Glomerular visceral epithelial cell (primary cell): Measurements from ENCODE around the gene RALBP1.

Source experiments
- DNase-seq: peaks from one replicate; pipeline ENCODE4 v3.0.0-alpha.2; 2016; ENCODE audit errors: extremely low spot score

RALBP1 gene

DNA sequence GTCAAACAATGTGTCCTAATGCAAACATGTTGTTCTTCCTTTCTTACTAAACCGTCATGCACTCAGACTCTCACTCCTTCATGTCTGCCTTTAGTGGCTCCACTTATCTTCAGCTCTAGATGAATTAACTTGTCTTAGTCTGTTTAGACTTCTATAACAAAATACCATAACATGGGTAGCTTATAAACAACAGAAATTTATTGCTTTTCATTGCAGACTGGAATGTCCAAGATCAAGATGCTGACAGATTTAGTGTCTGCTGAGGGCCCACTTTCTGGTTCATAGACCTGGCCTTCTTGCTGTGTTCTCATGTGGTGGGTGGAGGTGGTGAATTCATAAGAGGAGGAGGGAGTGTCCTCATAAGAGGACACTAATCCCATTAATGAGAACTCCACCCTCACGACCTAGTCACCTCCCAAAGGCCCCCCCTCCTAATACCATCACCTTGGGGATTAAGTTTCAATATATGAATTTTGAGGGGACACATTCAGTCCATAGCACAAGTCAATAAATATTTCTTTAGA is 32.3 kb downstream of the RALBP1 start:
- DNase-seq: no peak

DNA sequence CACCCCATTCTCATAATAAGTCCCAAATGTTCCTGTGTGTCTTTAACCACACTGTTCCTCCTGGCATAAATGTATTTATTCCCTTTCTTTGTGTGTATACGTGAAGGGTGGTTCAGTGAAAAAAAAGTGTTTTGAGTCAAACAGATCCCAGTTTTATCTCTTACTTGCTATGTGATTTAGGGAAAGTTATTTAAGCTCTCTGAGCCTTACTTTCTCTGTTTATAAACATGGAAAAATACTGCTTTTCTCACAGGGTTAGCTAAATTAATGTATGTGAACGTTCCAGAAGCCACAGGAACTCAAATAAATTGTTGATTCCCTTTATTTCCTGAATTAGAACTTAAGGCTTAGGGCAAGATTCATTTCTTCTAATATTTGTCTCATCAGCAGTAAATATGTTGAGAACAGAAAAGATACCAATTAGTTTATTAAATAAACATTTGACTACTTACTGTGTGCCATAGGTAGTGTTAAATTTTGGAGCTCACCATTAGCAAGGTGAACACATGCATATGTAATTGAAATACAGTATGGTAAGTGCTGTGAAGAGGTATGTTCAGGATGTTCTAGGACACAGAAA is 33.2 kb downstream of the RALBP1 start:
- no peak for DNase-seq

DNA sequence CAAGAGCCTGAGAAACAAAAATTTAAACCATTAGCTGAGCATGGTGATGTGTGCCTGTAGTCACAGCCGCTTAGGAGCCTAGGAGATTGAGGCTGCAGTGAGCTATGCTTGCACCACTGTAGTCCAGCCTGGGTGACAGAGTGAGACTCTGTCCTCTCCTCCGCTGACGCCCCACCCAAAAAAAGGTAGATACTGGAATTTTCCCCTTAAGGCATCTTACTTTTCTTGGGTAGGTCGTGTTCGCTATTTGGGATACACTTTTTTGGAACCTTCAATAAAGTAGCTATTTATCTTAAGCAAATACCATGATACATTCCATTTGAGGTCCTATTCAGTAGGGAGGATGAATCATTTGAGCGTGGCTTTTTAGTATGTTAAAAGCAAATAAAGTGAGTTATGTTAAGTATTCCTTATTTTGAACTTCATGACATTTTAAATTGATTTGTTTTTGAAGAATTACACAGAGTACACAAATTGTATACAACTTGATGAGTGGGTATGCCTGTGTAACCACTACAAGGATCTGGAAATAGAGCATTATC is 38.7 kb downstream of the RALBP1 start:
- DNase-seq: no peak

DNA sequence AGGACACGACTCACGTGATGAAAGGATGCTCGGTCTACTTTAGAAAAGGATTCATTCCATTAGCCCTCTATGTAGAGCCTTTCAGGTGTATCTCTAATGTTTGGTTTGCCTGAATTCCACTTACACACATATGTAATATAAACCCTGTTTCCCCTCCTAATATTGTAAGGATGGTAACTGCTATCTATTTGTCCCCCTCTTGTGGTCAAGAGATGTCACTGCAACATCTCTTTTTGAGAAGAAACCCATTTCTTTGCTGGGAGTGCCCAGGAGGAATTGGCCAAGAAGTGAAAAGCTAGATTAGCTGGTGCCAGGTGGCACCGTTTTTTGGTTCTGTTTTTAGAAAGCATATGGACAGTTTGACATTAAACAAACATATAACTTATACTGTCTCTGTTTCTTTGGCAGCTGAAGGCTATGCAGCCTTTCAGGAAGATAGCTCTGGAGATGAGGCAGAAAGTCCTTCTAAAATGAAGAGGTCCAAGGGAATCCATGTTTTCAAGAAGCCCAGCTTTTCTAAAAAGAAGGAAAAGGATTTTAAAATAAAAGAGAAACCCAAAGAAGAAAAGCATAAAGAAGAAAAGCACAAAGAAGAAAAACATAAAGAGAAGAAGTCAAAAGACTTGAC is 41.2 kb downstream of the RALBP1 start:
- DNase-seq: peak; percentile 54

DNA sequence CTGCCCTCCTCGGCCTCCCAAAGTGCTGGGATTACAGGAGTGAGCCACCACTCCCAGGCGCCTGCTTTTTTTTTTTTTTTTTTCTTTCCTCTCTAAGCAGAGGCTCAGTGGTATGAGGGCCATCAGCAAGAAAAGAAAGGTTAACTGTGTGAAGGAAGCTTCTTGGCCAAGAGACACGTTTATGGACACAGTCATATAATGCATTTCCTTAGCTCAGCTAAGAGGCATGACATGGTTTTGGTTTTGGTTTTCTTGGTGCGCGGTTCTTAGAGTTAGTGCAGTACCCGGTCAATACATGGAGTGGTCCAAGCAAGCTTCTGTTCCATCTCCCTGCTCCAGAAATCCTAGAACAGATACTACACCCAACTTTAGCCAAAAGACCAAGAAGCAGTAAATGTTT is 42.6 kb downstream of the RALBP1 start:
- no peak for DNase-seq

DNA sequence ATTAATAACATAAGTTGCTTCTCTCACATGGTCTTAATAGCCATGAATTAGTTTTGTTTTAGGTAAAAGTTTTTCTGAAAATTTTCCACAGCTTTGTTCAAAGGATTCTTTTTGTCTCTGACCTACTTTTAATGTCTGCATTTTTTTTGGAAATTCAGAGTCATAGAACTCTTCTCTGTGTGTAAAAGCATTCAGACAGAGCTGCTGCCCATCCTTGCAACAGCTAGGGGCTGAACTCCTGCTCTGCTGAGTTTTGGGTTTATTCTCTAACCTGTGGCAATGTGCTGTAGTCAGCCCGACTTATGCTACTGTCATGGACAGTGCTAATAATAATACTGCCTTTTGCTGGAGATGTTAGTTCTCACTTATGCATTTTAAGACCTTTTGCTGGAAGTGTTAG is 44.1 kb downstream of the RALBP1 start:
- no peak for DNase-seq

DNA sequence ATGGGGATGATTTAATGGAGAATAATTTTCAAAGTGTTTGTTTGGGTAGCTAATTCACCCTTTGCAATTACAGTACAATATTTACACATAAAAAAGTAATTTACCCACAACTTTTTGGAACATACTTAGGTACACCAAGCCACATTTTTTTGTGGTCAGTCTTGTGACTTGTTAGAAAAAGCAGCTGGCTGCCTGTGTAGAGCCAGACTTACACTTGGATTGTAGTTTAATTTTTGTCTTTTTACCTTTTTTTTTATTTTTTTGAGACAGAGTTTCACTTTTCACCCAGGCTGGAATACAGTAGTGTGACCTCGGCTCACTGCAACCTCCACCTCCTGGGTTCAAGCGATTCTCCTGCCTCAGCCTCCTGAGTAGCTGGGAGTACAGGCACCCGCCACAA is 45.4 kb downstream of the RALBP1 start:
- DNase-seq: no peak

DNA sequence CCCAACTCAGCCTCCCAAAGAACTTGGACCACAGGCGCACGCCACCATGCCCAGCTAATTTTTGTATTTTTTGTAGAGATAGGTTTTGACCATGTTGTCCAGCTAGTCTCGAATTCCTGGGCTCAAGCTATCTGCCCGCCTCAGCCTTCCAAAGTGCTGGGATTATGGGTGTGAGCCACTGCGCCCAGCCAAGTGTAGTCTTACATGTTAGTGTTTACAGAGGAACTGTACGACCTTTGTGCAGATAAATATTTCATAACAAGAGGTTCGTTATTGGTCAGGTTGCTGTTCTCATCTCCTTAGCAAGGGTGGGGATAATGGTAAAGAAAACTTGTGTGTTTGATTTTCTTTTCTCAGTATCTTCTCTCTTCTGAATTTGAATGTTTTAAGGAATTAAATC is 46.5 kb downstream of the RALBP1 start:
- DNase-seq: no peak

DNA sequence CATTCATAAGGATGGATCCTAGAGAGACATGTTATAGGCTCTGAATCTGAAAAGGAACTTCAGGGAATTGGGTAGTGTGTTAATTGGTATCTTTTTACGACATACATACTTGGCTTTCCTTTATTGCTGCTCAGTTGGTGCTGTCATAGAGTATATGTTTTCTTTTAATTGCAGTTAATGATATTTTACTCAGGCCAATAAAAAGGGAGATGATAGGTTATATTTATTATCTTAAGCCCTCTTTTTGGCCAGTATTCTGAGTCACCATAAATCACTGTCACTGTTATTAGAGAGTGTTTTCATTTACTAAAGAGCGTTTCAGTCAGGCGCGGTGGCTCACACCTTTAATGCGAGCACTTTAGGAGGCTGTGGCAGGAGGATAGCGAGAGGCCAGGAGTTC is 47.6 kb downstream of the RALBP1 start:
- DNase-seq: no peak

DNA sequence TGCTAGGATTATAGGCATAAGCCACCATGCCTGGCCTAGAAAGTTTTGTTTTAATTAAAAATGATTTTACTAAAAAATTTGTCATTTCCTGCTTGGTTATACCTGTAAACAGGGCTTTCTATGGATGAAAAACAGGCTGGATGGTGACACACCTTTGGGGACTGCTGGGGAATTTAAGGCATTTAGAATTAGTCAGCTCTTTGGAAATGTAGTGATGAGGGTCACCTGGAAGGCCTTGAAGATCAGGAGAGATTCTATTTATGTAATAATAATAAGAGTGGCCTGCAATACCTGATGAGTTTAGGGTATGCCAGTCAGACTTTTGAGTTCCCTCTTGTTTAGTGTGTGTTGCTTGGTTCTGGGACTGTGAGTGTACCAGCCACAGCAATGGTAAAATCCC is 51.1 kb downstream of the RALBP1 start:
- no peak for DNase-seq

DNA sequence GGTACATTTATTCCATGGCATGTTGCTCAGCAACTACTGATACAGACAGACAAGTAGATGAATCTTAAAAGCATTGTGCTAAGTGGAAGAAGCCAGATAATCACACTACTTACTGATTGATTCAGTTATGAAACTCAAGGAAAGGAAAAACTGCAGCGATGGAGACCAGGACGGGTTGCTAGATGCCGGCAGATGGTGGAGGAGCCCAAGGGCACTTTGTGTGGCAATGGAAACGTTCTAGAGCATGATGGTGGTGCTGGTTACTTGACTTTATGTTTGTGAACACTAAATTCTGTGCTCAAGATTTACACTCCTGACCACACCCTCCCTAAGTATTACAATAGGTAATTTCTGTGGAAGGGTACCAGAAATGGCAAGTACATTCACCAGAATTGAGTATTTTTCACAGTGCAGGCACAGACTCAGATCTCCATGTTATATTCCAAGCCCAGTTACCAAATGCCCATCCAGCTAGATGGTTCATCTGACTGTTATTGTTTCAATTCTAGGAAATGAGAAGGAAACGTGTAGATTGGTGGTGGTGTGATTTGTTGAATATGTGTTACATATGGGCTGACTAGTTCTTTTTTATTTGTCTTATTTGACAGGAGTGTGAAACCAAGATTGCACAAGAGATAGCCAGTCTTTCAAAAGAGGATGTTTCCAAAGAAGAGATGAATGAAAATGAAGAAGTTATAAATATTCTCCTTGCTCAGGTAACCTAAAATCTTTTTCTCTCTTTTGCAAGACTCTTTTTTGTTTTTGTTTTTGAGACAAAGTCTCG is 55.1 kb downstream of the RALBP1 start:
- DNase-seq: no peak

DNA sequence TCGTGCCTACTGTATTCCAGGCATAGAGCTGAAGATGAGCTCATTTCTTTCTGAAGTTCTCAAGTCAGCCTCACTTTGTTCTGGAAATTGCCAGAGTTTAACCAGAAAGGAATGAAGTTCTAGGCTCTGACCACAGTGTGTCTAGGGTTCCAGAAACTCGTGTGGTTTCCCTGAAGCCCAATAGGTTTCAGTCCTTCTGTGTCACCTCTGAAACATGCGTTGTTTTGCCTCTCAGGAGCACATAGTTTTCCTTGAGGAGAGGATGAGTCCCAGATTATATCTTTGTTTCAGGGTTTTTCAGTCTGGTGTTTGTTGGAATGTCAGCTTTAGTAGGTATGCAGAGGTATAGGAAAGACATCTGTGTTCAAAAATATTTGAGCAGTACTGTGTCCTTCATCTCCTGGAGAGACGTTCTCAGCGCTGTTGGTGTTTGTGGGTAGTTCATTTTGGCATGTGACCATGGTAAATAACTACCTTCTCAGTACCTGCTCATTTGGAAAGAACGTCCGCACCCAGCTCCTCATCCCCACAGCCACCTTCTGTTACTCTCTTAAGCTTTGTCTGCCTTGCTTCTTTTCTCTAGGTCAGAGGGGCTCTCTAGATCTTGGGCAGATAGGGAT is 56.6 kb downstream of the RALBP1 start:
- no peak for DNase-seq

DNA sequence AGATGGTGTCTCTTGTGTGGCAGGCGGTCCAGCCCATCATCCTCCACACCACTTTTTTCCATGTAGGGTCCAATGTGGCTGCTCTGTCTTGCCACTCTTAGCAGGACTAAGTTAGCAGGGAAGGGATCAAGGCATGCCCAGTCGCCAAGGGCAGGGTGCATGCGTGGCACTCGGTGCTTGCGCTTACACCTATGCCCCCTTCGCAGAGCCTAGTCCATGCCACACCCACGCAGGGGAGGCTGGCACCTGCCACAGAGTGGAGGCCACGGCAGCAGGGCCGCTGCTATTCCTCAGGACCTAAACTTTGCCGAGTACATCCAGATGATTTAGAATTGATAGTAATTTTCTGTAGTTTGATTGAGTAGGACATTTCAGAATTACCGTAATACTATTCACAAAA is 59.5 kb downstream of the RALBP1 start:
- DNase-seq: no peak

DNA sequence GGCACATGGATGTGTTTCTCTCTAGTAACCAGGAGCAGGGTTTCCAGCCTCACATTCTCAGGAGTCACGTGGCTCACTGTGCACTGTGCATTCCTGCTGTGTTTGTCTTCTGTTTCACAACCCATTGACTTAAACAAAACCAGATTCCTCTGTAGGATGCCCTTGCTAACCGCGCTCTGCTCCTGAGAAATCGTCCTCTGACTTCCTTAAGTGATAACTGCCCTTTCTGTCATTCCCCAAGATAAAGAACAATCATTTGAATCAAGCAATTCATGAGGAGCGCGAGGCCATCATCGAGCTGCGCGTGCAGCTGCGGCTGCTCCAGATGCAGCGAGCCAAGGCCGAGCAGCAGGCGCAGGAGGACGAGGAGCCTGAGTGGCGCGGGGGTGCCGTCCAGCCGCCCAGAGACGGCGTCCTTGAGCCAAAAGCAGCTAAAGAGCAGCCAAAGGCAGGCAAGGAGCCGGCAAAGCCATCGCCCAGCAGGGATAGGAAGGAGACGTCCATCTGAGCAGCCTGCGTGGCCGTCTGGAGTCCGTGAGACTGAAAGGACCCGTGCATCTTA is 60.2 kb downstream of the RALBP1 start:
- no peak for DNase-seq

DNA sequence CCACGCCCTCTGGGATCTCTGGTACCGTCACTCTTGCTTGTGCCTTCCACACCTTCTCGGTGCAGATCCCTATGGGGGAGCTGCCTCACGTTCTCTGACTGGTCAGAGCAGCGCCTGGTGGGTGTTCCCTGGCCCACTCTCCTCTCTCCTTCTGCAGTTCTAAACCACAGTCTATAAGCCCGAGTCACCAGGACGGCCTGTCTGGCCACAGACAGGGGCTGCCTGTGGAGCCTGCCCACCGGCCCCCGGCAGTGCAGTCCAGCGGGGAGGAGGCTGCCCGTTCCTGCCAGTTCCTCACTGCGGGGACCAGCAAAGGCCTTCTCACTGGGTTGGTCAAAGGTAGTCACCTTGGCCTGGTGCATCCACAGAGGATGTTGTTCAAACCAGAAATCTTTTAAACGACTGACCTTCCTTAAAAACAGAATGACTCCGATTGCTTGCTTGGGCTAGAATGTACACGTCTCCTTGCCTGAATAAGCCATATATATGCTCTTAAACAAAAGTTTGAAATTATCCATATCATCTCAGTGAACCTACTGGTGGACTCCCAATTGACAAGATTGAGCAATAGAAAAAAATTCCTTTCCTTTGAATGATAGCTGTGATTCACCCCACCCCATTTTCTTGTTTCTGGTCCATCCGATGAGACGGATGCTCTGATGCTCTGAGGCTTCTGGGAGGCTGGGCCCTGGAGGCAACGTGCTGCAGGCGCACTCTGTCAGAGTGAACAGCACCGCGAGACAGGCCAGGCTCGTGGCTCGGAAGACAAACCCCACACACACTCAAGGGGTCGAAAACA is 61.2 kb downstream of the RALBP1 start:
- DNase-seq: no peak

DNA sequence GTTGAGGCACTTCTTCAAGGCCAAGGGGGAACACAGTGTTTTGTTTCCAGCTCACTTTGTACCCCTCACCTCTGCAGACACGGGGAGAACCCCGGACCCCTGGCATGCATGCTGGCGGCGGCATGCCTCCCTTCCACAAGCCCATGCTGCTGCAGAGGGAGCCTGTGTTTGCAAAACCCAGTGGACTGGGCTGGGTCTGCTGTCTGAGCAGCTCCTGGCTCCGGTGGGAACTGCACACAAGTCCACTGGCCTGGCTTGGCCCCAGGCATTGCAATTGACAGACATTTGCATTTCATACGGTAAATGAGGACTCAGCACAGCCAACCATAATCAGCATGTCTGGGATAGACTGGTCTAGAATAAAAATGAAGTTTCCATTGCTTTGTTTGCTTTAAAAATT is 62.4 kb downstream of the RALBP1 start:
- no peak for DNase-seq

DNA sequence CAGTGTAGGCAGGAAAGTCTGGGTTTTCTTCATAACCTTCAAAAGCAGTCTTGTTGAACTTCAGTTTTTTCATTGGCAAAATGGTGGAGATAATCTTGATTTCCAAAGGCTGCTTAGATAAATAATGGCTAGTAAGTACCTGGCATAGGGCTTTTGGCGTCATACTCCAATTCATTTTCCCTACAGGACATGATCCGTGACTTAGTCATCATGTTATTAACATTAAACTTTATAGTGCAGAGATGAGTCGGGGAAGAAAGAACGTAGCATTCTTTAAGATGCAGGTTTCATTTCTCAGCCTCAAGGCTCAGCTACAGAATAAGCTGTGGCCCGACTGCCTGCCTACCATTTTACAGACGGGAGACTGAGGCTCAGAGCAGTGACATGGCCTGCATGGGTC is 64.0 kb downstream of the RALBP1 start:
- peak; percentile 28 for DNase-seq

DNA sequence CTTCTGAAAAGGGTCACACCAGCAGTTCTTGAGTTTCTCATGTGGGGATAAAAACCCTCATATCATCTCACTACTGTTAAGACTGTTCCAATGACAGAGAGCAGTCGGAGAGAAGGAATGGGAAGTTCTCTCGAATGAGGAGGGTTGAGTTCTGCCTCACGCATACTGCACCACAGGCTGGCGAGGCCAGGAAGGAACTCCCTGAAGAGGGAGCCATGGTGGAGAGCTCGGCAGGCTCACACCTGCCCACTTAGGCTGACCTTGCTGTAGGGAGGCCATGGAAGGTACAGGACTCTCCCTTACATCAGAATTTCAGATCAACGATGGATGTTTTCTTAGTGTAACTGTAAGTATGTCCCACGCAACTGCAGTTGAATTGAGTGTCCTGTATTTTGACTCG is 64.6 kb downstream of the RALBP1 start:
- no peak for DNase-seq

DNA sequence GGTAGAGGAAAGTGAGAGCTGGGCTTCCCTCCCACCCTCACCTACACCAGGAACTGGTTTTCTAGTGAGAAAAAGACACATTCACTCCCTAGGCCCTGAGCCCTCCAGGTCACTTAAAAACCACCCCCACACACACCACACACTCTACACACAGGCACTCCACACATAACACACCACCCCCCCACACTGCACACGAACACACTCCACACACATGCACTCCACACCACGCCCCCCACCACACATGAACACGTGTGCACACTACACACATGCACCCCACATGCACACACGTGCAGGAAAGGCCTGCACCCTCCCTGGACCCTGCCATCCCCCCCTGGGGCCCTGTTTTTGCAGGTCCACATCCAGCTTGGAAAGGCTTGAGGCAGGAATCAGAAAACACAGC is 67.6 kb downstream of the RALBP1 start:
- no peak for DNase-seq

DNA sequence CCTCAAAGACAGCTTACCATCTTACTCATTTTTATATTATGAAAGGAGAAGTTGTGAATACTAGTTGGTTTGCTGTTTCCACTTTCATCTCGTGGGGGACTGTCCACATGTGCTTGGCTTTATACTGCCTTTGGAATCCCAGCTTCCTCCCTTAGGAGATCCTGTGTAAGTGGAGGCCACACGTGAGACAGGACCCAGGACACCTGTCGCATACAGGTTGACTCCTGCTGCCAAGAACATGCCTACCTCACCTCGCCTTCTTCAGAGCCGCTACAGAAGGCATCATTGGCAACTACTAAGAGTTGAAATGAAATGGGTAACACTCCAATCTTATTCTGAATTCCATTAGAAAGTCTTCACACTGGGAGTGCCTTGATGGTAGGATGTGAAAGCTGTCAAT is 69.7 kb downstream of the RALBP1 start:
- DNase-seq: no peak

DNA sequence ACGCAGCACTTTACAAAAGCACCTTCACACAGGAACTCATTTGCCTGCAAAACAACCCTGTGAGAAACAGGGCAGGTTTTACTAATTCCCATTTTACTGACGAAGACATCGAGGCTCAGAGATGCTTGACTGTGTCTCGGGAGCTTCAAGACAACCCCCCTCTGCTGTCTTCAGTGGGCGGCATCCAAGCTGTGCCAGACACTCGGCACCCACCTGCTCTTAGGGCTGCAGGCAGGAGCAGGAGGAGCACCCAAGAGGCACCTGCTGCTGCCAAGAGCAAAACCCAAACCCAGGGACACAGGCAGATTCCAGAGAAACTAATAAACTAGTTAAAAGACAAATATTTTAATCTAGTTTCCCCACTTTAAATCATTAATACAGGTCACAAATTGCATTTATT is 71.2 kb downstream of the RALBP1 start:
- no peak for DNase-seq
